BLaER1 (cell line): Measurements from ENCODE around the gene LRRC4C.

Experiments used
- H3K27ac ChIP-seq: shearing (Covaris generic); formaldehyde crosslinking; 2 replicates; pipeline ENCODE4 v1.8.1; 2022
- H3K27me3 ChIP-seq: shearing (Covaris generic); formaldehyde crosslinking; 2 replicates; pipeline ENCODE4 v1.8.1; 2022
- H3K36me3 ChIP-seq: shearing (Covaris generic); formaldehyde crosslinking; 2 replicates; pipeline ENCODE4 v1.8.1; 2022
- H3K4me1 ChIP-seq: shearing (Covaris generic); formaldehyde crosslinking; 2 replicates; pipeline ENCODE4 v1.8.1; 2022
- H3K4me2 ChIP-seq: shearing (Covaris generic); formaldehyde crosslinking; 2 replicates; pipeline ENCODE4 v1.8.1; 2022
- H3K4me3 ChIP-seq: shearing (Covaris generic); formaldehyde crosslinking; 2 replicates; pipeline ENCODE4 v1.8.1; 2022
- H3K9ac ChIP-seq: shearing (Covaris generic); formaldehyde crosslinking; 2 replicates; pipeline ENCODE4 v1.8.1; 2022
- H3K9me3 ChIP-seq: shearing (Covaris generic); formaldehyde crosslinking; 2 replicates; pipeline ENCODE4 v1.8.1; 2022
- H4K20me1 ChIP-seq: shearing (Covaris generic); formaldehyde crosslinking; 2 replicates; pipeline ENCODE4 v1.8.1; 2022
- Cebpa-rat ChIP-seq: shearing (Covaris generic); IDR thresholded peaks from 2 replicates; pipeline ENCODE4 v1.8.1; 2022

Gene LRRC4C

DNA sequence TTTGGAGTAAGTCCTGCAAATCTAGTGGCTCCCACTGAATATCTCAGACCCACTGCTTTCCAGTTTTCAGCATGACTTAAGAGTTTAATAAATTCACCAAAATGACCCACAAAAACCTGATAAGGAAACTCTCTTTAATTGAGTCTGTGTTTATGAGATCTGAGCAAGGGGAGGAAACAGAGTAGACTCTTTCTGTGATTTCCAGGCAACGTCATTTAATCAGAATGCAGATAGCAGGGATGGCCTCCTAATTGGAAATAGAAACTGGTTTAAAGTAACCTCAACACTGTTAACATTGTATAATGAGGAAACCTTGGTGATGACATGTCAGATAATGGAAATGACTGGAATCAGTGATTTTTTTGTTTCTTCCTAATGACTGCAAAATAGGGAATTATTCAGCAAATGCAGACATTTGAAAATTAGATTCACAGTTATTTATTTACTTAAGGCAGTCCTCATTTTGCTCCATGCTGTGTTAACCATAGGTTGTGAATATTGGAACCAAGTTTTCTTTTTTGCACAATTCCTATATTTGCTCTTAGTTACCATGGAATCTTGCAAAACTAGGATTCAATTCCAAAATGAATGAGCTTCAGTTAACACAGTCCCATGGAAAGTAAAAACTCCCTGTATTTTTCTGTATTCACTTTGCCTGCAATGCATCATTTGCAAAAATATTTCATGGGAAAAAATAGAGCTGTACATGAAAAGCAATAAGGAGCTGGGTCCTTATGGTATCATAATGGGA lies 1324.5 kb downstream of the LRRC4C start:
- Histone ChIP-seq H3K9me3 (no peaks in the 10 kb centered on the region), H3K4me3 (no peak overlapping the region), H3K4me1 (no peaks in the 10 kb centered on the region), H3K9ac (no peak overlapping the region), H4K20me1 (no peaks in the 10 kb centered on the region), H3K4me2 (no peak overlapping the region), H3K36me3 (no peaks in the 10 kb centered on the region), H3K27ac (no peak overlapping the region), H3K27me3 (no peaks in the 10 kb centered on the region)
- TF ChIP-seq Cebpa-rat, result no peak

DNA sequence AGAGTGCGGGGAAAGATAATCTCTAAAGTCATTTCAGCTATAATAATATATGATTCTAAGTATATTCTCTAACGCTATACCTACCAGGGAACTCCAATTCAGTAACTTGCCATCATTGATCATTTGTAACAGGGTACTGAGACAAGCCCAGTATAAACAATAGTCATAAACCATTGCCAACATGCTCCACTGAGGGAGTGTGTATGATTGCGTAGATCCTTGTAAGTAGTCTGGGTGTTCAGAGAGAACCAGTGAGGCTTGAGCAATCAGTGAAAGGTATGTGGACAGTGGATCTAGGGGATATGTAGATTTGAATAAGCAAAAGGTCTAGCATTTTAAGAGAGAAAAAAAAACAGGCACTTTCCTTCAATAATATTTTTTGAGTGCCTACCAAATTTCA lies 1326.0 kb downstream of the LRRC4C start:
- Histone ChIP-seq H3K4me2 (no peak overlapping the region), H3K4me3 (no peak overlapping the region), H3K4me1 (no peaks in the 10 kb centered on the region), H3K27me3 (no peaks in the 10 kb centered on the region), H3K9me3 (no peaks in the 10 kb centered on the region), H3K9ac (no peak overlapping the region), H3K27ac (no peak overlapping the region), H3K36me3 (no peaks in the 10 kb centered on the region), H4K20me1 (no peaks in the 10 kb centered on the region)
- TF ChIP-seq Cebpa-rat, result no peak

DNA sequence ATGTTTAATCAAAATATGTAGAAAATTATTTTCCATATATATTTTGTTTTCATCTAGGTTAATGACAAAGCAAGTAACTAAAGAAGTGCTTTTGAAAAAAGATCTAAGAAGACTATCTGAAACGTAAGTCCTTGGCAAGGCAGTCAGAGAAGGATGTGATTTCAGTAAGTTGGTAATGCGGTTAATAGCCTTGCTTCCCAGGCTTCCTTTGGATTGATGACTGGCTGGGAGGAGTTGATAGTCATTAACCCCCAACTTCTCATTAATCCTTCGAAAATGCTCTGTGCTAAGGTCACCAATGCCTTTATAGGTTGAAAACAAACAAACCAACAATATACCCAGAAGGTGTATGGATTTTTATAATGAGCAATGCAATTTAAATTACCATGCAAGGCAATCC lies 1326.5 kb downstream of the LRRC4C start:
- no peaks in the 10 kb centered on the region for H3K27me3 ChIP-seq
- no peaks in the 10 kb centered on the region for H4K20me1 ChIP-seq
- no peak for TF ChIP-seq Cebpa-rat
- no peak overlapping the region for H3K4me2 ChIP-seq
- H3K36me3 ChIP-seq, result no peaks in the 10 kb centered on the region
- H3K9ac ChIP-seq, result no peak overlapping the region
- no peaks in the 10 kb centered on the region for H3K9me3 ChIP-seq
- H3K4me1 ChIP-seq, result no peaks in the 10 kb centered on the region
- no peak overlapping the region for H3K27ac ChIP-seq
- no peak overlapping the region for H3K4me3 ChIP-seq

DNA sequence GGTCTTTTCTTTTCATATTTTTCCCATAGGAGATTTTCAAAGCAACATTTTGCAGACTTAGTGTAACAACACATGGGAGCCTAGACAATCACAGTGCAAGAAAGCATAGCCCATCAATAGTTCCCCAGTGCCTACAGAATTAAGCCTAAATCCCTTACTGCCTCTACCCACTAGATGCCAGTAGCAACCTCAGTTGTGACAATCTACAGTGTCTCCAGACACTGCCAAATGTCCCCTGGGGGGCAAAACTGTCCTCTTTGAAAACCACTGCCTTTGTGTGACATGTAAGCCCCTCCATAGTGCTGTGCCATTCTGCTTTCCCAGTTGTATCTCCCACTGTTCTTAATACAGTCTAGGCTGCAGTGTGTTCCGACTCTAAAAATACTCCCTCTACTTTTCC lies 1329.0 kb downstream of the LRRC4C start:
- no peak overlapping the region for H3K4me2 ChIP-seq

DNA sequence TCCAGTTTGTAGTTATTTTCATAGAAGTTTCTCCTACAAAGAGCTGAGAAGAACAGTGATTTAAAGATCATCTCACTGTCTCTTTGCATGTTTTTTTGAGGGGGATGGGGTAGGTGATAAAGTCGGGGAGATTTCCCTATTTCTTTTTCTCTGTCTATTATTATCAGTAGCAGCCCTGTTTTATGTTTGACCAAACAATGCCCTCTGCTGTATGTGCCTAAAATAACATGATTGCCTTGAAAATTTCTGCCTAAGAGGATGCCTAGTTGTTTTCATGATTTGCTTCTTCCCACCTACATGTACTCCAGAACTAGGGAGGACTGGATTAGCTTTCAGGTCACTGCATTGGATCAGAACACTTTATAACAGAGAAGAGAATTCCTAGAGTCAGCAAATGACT lies 1330.2 kb downstream of the LRRC4C start:
- H3K4me2 ChIP-seq, result no peak overlapping the region
- no peaks in the 10 kb centered on the region for H3K4me1 ChIP-seq
- no peak overlapping the region for H3K9ac ChIP-seq
- no peaks in the 10 kb centered on the region for H3K27me3 ChIP-seq
- H3K27ac ChIP-seq, result no peak overlapping the region
- no peak overlapping the region for H3K4me3 ChIP-seq
- no peak for TF ChIP-seq Cebpa-rat
- H3K9me3 ChIP-seq, result no peaks in the 10 kb centered on the region
- no peaks in the 10 kb centered on the region for H4K20me1 ChIP-seq
- no peaks in the 10 kb centered on the region for H3K36me3 ChIP-seq

More for the DNA sequence above, 1329.0 kb downstream of the LRRC4C start:
- Histone ChIP-seq H3K4me3 (no peak overlapping the region), H4K20me1 (no peaks in the 10 kb centered on the region), H3K27me3 (no peaks in the 10 kb centered on the region), H3K36me3 (no peaks in the 10 kb centered on the region), H3K27ac (no peak overlapping the region), H3K9me3 (no peaks in the 10 kb centered on the region), H3K4me1 (no peaks in the 10 kb centered on the region), H3K9ac (no peak overlapping the region)
- TF ChIP-seq Cebpa-rat, result no peak

DNA sequence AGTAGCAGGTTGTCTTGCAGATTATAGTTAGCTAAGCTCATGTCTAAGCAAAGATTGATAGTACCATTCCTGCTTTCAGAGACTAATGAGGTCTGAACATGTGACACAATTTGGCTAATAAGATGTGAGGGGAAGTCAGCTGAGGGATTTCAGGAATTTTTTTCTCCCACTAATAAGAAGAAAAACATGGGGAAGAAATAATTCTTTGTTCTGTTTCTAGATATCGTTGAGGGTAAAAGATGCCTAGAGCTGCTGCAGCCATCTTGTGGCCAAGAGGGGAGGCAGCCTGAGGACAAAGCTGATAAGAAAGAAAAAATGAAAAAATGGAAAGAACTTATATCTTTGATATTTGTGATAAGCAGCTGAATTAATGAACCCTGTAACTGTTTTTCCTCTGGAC lies 1334.4 kb downstream of the LRRC4C start:
- no peaks in the 10 kb centered on the region for H3K36me3 ChIP-seq
- no peaks in the 10 kb centered on the region for H3K4me1 ChIP-seq
- no peak overlapping the region for H3K4me3 ChIP-seq
- no peaks in the 10 kb centered on the region for H3K27me3 ChIP-seq
- no peak for TF ChIP-seq Cebpa-rat
- H4K20me1 ChIP-seq, result no peaks in the 10 kb centered on the region
- no peak overlapping the region for H3K27ac ChIP-seq
- no peaks in the 10 kb centered on the region for H3K9me3 ChIP-seq
- no peak overlapping the region for H3K4me2 ChIP-seq
- no peak overlapping the region for H3K9ac ChIP-seq

DNA sequence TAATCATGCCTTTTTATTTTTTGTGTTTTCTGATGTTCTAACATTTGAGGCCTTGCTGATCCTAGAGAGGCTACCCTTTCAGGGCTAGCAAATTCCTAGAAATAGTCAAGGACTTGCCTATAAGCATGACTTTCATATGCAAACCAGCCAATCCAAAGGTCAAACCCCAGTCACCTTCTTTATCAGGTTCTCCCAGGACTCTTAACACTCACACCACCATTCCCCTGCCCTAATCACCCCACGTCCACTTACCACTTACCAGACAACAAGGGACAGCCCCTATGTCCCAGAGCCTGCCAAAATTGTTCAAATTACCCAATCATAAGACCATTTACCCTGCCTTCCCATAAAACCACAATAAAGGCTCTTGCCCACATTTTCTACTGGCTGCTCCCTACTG lies 1339.8 kb downstream of the LRRC4C start:
- no peak for TF ChIP-seq Cebpa-rat
- H3K4me3 ChIP-seq, result no peak overlapping the region
- H3K9ac ChIP-seq, result no peak overlapping the region

DNA sequence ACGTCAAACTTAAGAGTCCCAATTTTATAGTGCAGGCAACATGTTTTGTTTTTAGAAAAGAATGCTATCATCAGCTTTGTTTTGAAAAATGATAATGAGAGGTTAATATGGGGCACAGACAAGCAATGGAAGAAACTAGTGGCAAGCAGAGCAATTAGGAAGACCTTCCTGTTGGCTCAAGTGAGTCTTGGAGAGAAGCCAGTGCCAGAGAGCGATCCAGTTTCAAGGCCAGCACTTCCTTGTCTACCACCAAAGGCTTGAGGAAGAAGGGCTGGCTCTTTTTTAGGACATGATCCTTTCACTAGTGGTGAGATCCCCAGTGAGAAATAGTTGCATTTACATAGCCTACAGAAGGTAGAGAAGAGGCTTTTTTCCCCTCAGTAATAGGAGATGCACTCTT lies 1340.7 kb downstream of the LRRC4C start:
- no peak for TF ChIP-seq Cebpa-rat
- Histone ChIP-seq H3K9me3 (no peaks in the 10 kb centered on the region), H3K27ac (no peak overlapping the region), H3K9ac (no peak overlapping the region), H3K4me3 (no peak overlapping the region), H3K36me3 (no peaks in the 10 kb centered on the region), H4K20me1 (no peaks in the 10 kb centered on the region), H3K4me2 (no peak overlapping the region), H3K4me1 (no peaks in the 10 kb centered on the region), H3K27me3 (no peaks in the 10 kb centered on the region)

More for the DNA sequence above, 1339.8 kb downstream of the LRRC4C start:
- no peaks in the 10 kb centered on the region for H3K36me3 ChIP-seq
- H3K4me2 ChIP-seq, result no peak overlapping the region
- H3K4me1 ChIP-seq, result no peaks in the 10 kb centered on the region
- H3K9me3 ChIP-seq, result no peaks in the 10 kb centered on the region
- no peak overlapping the region for H3K27ac ChIP-seq
- H3K27me3 ChIP-seq, result no peaks in the 10 kb centered on the region
- H4K20me1 ChIP-seq, result no peaks in the 10 kb centered on the region

DNA sequence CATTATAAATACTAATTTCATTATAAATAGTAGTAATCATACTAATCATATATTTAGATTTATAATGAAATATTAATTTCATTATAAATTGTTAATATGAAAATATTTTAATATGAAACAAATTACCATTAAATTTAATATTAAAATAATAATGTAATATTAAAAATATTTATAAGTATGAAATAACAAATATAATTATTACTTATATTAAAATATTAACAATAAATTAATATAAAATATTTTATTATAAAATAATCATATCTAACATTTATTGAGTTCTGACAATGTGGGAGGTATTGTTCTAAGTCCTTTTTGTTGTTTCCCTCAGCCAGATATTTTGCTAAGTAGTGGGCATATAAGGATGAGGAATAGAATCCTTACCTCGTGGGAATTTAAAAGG lies 1341.4 kb downstream of the LRRC4C start:
- H3K4me3 ChIP-seq, result no peak overlapping the region

DNA sequence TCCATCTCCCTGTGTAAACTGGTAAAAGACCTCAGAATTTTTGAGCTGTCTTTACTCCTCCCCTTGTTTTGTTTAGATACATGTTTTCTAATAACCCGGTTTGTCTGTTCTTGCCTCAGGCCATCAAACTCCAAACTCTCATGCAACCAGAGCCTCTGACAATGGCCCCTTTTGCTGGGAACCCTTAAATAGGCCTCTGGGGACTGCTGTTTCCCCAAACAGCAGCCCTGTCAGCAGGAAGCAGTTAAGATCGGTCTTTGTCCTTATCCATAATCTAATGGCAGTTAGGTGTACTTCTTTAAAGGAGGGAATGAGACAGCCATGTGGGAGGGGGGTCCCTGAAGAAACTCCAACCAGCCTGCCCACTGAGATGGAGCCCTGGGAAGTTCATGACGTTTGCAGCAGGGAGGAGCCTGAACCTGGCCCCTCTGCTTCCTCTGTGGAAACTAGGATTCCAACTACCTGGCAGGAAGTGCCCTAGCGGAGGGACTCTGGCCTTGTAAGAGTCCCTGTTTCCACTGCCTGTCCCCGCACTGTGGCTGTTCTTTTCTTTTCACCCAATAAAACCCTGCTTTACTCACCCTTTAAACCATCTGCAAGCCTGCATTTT lies 1354.4 kb downstream of the LRRC4C start:
- Histone ChIP-seq H3K4me1 (no peaks in the 10 kb centered on the region), H3K9me3 (peaks cover 11% of the 10 kb centered on the region), H3K27ac (no peak overlapping the region), H4K20me1 (no peaks in the 10 kb centered on the region), H3K4me3 (no peak overlapping the region), H3K9ac (no peak overlapping the region), H3K4me2 (no peak overlapping the region), H3K36me3 (no peaks in the 10 kb centered on the region), H3K27me3 (no peaks in the 10 kb centered on the region)
- no peak for TF ChIP-seq Cebpa-rat

More for the DNA sequence above, 1341.4 kb downstream of the LRRC4C start:
- no peaks in the 10 kb centered on the region for H3K9me3 ChIP-seq
- H3K27me3 ChIP-seq, result no peaks in the 10 kb centered on the region
- no peak overlapping the region for H3K27ac ChIP-seq
- H4K20me1 ChIP-seq, result no peaks in the 10 kb centered on the region
- H3K4me2 ChIP-seq, result no peak overlapping the region
- H3K36me3 ChIP-seq, result no peaks in the 10 kb centered on the region
- no peaks in the 10 kb centered on the region for H3K4me1 ChIP-seq
- no peak overlapping the region for H3K9ac ChIP-seq
- TF ChIP-seq Cebpa-rat, result no peak

DNA sequence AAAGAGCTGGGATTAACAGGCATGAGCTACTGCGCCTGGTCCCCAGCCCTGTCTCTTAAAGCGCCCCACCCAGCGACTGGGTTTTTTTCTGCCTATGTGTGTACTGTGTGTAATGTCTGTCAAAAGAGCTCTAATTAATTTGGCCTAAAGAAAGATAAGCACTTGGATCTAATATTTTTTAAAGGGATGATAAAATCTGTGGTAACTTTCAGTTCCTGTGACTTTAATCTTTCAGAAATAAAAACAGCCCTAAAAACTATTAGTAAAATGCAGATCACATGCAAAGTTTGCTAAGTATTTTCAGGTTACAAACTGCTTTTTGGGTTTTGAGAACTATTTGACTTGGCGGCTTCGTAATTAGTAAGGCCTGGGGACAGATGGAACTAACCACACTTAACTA lies 1358.7 kb downstream of the LRRC4C start:
- Histone ChIP-seq H3K4me3 (no peak overlapping the region), H4K20me1 (no peaks in the 10 kb centered on the region), H3K9ac (no peak overlapping the region), H3K27me3 (no peaks in the 10 kb centered on the region), H3K9me3 (peaks cover 11% of the 10 kb centered on the region), H3K27ac (no peak overlapping the region), H3K36me3 (no peaks in the 10 kb centered on the region), H3K4me2 (no peak overlapping the region), H3K4me1 (no peaks in the 10 kb centered on the region)
- no peak for TF ChIP-seq Cebpa-rat
